DMS79 treated with DMSO at 0.1 percent for 48 hours (cell line): ENCODE measurements around the gene SLC49A3.
A peak's percentile ranks its signal among the peaks of the same experiment; 100 is the strongest.
"Not testable (repeated sequence)": the region's sequence is repeated elsewhere in the genome, so short reads cannot be mapped to it uniquely, and the experiment has no call there.

Source experiments
- DNase-seq: peaks from one replicate; lab custom pipeline; 2025; lab: John Stamatoyannopoulos, UW

The SLC49A3 gene

GRCh38 chr4:722169-722725, 33.3 kb upstream of the SLC49A3 start:
- DNase-seq = no peak

GRCh38 chr4:721261-722168, 32.6 kb upstream of the SLC49A3 start:
- DNase-seq = no peak

- DNase-seq = no peak
Measured at GRCh38 chr4:720111-720860, 31.3 kb upstream of the SLC49A3 start.

DNA sequence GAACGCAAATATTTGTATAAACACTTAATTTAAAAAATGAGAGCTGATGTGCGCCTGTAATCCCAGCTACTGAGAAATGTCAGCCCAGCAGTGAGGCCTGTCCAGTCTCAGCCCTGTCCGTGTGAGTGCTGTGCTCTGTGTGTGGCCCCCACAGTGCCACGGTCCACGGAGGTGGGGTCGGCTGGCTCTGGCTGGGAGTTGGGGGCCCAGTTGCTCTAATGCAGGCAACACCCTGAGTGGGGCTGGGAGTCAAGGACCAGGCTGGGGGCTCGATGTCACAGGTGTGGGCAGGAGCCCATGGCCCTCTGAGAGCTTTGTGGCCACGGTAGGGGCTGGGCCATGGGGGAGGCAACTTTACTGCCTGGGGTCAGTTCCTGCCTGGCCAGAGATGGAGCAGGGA, 29.5 kb upstream of the SLC49A3 start:
- DNase-seq = no peak

- DNase-seq = no peak
Measured at GRCh38 chr4:717601-718320, 28.8 kb upstream of the SLC49A3 start.

- no peak for DNase-seq
Measured at GRCh38 chr4:714087-714486, 25.1 kb upstream of the SLC49A3 start.

DNA sequence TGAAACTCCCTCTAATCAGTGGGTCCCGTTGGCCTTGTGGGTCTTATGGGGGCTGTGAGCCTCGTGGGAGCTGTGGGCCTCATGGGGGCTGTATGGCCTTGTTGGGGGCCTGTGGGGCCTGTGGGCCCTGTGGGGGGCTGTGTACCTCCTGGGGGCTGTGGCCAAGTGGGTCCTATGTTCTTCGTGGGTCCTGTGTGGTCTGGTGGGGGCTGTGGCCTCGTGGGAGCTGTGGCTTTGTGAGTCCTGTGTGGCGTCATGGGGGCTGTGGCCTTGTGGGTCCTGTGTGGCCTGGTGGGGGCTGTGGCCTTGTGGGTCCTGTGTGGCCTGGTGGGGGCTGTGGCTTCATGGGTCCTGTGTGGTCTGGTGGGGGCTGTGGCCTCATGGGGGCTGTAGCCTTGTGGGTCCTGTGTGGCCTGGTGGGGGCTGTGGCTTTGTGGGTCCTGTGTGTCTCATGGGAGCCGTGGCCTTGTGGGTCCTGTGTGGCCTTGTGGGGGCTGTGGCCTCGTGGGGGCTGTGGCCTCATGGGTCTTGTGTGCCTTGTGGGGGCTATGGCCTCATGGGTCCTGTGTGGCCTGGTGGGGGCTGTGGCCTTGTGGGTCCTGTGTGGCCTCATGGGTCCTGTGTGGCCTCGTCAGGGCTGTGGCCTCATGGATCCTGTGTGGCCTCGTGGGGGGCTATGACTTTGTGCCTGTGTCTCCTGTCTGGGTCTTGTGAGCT, 24.1 kb upstream of the SLC49A3 start:
- DNase-seq = no peak

DNA sequence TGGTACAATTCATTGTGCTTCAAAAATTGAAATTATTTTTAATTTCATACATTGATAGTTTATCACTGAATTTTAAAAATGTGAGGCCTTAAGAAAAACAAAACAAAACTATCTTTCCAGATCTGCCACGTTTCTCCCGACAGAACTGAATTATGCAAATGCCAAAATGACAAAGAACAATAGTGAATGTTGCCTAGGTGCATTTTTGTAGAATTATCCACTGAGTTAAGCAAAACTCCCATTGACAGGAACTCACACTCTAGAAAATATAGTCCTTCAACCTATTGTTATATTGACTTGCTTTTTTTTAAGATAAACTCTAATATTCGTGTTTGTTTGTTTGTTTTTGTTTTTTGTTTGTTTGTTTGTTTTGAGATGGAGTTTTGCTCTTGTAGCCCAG, 23.1 kb upstream of the SLC49A3 start:
- DNase-seq = no peak

GRCh38 chr4:710916-711315, 22.0 kb upstream of the SLC49A3 start:
- DNase-seq = no peak

DNA sequence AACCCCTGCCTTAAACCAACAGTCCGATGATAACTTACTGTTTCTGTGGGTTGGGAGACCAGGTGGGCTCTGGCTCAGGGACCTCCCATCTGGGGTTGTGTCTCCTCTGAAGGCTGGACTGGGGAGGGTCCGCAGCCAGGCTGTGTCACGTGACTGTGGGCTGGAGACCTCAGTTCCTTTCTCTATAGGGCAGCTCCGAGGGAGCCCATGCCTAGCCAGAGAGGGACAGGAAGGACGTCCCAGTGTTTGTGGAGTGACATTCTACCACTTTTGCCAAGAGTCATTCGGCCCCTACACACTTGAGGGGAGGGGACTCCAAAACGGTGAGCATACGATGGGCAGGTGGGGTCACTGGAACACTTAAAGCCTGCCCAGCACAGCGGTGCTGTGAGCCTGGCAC, 21.2 kb upstream of the SLC49A3 start:
- DNase-seq = no peak

DNA sequence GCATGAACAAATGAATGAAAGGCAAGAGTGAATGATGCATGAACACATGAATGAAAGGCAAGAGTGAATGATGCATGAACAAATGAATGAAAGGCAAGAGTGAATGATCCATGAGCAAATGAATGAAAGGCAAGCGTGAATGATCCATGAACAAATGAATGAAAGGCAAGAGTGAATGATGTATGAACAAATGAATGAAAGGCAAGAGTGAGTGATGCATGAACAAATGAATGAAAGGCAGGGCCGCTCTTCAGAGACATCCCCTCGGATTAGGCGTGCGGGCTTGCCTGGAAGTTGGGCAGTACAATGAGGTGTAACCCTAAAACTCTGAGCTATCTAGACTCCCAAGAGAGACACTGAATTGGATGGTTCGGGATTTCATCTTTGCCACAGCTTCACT, 20.4 kb upstream of the SLC49A3 start:
- no peak for DNase-seq

- DNase-seq = no peak
Measured at GRCh38 chr4:708631-708933, 19.6 kb upstream of the SLC49A3 start.

- DNase-seq = no peak
Measured at GRCh38 chr4:707929-708630, 19.1 kb upstream of the SLC49A3 start.

- no peak for DNase-seq
Measured at GRCh38 chr4:706834-707598, 18.1 kb upstream of the SLC49A3 start.

- not testable (repeated sequence) for DNase-seq
Measured at GRCh38 chr4:706083-706633, 17.2 kb upstream of the SLC49A3 start.

GRCh38 chr4:705278-706082, 16.5 kb upstream of the SLC49A3 start, which contains the start of gene PCGF3:
PCGF3 (plus strand) TSS chr4:705832; CDS start chr4:733681, 27,849 bp downstream.
- peak; percentile 57 for DNase-seq

DNA sequence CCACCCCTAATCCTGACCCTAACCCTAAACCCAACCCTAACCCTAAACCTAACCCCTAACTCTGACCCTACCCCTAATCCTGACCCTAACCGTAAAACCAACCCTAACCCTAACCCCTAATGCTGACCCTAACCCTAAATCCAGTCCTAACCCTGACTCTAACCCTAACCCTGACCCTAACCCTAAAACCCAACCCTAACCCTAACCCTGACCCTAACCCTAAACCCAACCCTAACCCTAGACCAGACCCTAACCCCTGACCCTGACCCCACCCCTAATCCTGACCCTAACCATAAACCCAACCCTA, 16.0 kb upstream of the SLC49A3 start:
- no peak for DNase-seq

DNA sequence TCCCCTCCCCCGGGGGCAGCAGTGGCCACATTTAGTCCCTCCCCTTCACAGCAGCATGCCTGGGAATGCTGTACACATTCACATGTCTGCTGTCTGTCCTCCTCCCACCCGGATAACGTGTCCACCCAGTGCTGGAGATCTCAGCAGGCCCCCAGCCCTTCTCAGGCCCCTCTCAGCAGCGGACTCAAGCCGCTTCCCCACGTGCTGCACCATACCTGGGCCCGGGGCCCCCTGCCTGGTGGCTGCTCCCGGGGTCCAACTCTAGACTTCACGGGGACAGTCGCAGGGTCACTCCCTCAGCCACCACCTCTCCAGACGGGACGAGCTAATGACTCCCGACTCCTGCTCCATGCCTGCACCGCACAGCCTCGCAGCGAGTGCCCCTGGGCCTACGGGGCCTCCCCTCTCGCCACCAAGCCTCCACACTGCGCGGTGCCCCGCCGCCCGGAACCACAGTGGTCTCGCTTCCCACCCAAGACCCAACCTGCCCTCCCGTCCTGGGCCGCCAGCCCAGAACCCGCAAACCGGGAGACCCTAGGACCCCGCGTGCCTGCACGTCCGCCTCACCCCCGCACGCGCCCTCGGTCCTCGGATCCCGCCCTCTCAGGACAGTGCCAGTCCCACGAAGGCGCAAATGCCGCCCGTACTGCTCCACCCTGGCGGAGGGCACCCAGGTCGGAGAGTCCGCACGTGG, 15.4 kb upstream of the SLC49A3 start:
- DNase-seq = no peak
